ENCODE results near the gene PRM1.

Gene PRM1

GRCh38 chr16:11253995-11254912 lies 26.9 kb downstream of the PRM1 start:
- no peak for DNase-seq (ENCODE audit: low read depth)

GRCh38 chr16:11253009-11253994 lies 27.8 kb downstream of the PRM1 start:
- DNase-seq (ENCODE audit: low read depth) = no peak

- no peak for DNase-seq (ENCODE audit: low read depth)
These were observed 28.6 kb downstream of the PRM1 start for GRCh38 chr16:11252482-11252931.

- no peak for DNase-seq (ENCODE audit: low read depth)
These were observed 29.3 kb downstream of the PRM1 start for GRCh38 chr16:11251525-11252481.

- no peak for DNase-seq (ENCODE audit: low read depth)
These were observed 30.2 kb downstream of the PRM1 start for GRCh38 chr16:11250786-11251524.

- DNase-seq (ENCODE audit: low read depth) = no peak
These were observed 30.9 kb downstream of the PRM1 start for GRCh38 chr16:11250091-11250785.

- DNase-seq (ENCODE audit: low read depth) = no peak
These were observed 31.7 kb downstream of the PRM1 start for GRCh38 chr16:11249233-11250061.

GRCh38 chr16:11248133-11248532 lies 33.0 kb downstream of the PRM1 start:
- DNase-seq (ENCODE audit: low read depth) = no peak

- no peak for DNase-seq (ENCODE audit: low read depth)
These were observed 35.1 kb downstream of the PRM1 start for GRCh38 chr16:11245988-11246387.

- DNase-seq (ENCODE audit: low read depth) = no peak
These were observed 35.9 kb downstream of the PRM1 start for GRCh38 chr16:11245222-11245737.

GRCh38 chr16:11242658-11243057 lies 38.5 kb downstream of the PRM1 start:
- DNase-seq (ENCODE audit: low read depth) = no peak

- DNase-seq (ENCODE audit: low read depth) = no peak
These were observed 39.5 kb downstream of the PRM1 start for GRCh38 chr16:11241480-11242204.

- DNase-seq (ENCODE audit: low read depth) = no peak
These were observed 40.3 kb downstream of the PRM1 start for GRCh38 chr16:11240636-11241473.

GRCh38 chr16:11239644-11240632 lies 41.2 kb downstream of the PRM1 start:
- no peak for DNase-seq (ENCODE audit: low read depth)

GRCh38 chr16:11238272-11239202 lies 42.6 kb downstream of the PRM1 start:
- DNase-seq (ENCODE audit: low read depth) = no peak

Data from stromal cell of bone marrow (primary cell).